Measurements from ENCODE around the gene BCL6B.
"Not testable (repeated sequence)": the region's sequence is repeated elsewhere in the genome, so short reads cannot be mapped to it uniquely, and the experiment has no call there.

Gene BCL6B

GRCh38 chr17:7022781-7023571 lies at the start of gene BCL6B:
Gene BCL6B (plus strand): TSS chr17:7023050. CDS start chr17:7023672, 622 bp downstream.
- DNase-seq (ENCODE audit: low read depth, low spot score): no peak

GRCh38 chr17:6979440-6979839 lies 43.4 kb upstream of the BCL6B start:
- not testable (repeated sequence) for DNase-seq (ENCODE audit: low read depth, low spot score)

- DNase-seq (ENCODE audit: low read depth, low spot score): no peak
Observed at GRCh38 chr17:6981426-6981825, 41.4 kb upstream of the BCL6B start.

GRCh38 chr17:6985266-6985665 lies 37.6 kb upstream of the BCL6B start:
- DNase-seq (ENCODE audit: low read depth, low spot score): no peak

- no peak for DNase-seq (ENCODE audit: low read depth, low spot score)
Observed at GRCh38 chr17:6986676-6987075, 36.2 kb upstream of the BCL6B start.

- no peak for DNase-seq (ENCODE audit: low read depth, low spot score)
Observed at GRCh38 chr17:6989779-6990178, 33.1 kb upstream of the BCL6B start.

GRCh38 chr17:6993613-6994056 lies 29.2 kb upstream of the BCL6B start:
- DNase-seq (ENCODE audit: low read depth, low spot score): not testable (repeated sequence)

- DNase-seq (ENCODE audit: low read depth, low spot score): no peak
Observed at GRCh38 chr17:6994118-6994598, 28.7 kb upstream of the BCL6B start.

- DNase-seq (ENCODE audit: low read depth, low spot score): no peak
Observed at GRCh38 chr17:6994666-6995256, 28.1 kb upstream of the BCL6B start.

GRCh38 chr17:6995500-6996255 lies 27.2 kb upstream of the BCL6B start, which contains the start of gene ALOX12:
Gene ALOX12 (plus strand): TSS chr17:6996049. CDS start chr17:6996118, 69 bp downstream.
- DNase-seq (ENCODE audit: low read depth, low spot score): no peak

- no peak for DNase-seq (ENCODE audit: low read depth, low spot score)
Observed at GRCh38 chr17:6996256-6997011, 26.4 kb upstream of the BCL6B start.

- DNase-seq (ENCODE audit: low read depth, low spot score): no peak
Observed at GRCh38 chr17:6997171-6997570, 25.7 kb upstream of the BCL6B start.

- no peak for DNase-seq (ENCODE audit: low read depth, low spot score)
Observed at GRCh38 chr17:6998855-6999508, 23.9 kb upstream of the BCL6B start.

- no peak for DNase-seq (ENCODE audit: low read depth, low spot score)
Observed at GRCh38 chr17:7001318-7001961, 21.4 kb upstream of the BCL6B start.

- no peak for DNase-seq (ENCODE audit: low read depth, low spot score)
Observed at GRCh38 chr17:7002288-7003047, 20.4 kb upstream of the BCL6B start.

- no peak for DNase-seq (ENCODE audit: low read depth, low spot score)
Observed at GRCh38 chr17:7003745-7004144, 19.1 kb upstream of the BCL6B start.

- no peak for DNase-seq (ENCODE audit: low read depth, low spot score)
Observed at GRCh38 chr17:7004398-7005253, 18.2 kb upstream of the BCL6B start.

GRCh38 chr17:7005716-7006115 lies 17.1 kb upstream of the BCL6B start:
- no peak for DNase-seq (ENCODE audit: low read depth, low spot score)

GRCh38 chr17:7007143-7007542 lies 15.7 kb upstream of the BCL6B start:
- no peak for DNase-seq (ENCODE audit: low read depth, low spot score)

Measured in iPS DF 19.7 (cell line).